HPDE6-E6E7 (cell line): ENCODE data around the gene CSMD2.
"Not testable (repeated sequence)": the region's sequence is repeated elsewhere in the genome, so short reads cannot be mapped to it uniquely, and the experiment has no call there.

Experiments used
- DNase-seq: peaks from one replicate; pipeline ENCODE4 v3.0.0; 2011; ENCODE audit warnings: missing footprints; ENCODE audit errors: extremely low spot score

The CSMD2 gene

DNA sequence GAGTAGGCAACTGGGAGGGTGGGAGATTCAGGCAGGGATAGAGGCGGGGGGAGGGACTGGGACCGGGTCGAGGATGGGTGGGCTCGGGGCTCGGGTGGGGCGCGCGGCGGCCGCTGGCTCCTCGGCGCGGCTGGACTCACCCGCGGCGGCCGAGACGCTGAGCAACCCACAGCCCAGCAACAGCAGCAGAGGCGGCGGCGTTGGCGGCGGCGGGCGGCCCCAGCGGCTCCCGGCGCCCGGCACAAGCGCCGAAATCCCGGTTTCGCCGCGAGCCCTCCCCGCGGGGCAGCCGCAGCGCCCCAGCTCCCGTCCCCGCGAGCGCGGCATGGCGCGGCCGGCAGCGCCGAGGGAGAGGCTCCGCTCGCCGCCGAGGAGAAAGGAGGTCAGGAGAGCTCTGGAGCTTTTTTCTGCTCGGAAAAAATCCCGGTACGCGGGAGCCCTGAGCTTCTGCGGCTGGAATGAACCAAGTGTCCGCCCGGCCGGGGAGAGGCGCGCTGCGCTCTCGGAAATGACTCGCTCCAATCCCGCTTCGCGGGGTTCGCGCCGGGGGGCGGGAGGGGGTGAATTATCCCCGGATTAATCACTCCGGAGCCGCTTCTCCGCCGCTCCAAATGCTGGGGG, at the start of gene CSMD2:
TSS of gene CSMD2 (minus strand) at position 460 of the 621 bp plus-strand sequence. CDS start at position 327, 133 bp downstream.
- no peak for DNase-seq

DNA sequence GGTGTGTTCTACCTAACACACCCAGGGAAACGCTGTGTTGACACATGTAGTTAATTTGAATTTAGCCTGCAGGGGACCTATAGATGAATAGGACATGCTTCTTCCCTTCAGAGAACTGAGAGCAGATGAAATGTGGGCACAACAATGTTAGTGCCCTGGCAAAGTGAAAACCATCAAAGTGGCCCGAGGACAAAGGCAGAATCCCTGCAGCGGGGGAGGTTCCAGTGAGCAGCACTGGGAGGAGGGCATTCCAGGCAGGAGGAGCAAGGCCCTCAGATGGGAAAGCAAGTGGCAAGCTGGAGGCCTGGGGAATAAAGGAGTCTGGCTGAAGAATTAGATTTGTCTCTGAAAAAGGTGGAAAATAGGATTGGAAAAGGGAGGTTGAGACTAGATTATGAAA, 48.9 kb upstream of the CSMD2 start:
- DNase-seq, result no peak

DNA sequence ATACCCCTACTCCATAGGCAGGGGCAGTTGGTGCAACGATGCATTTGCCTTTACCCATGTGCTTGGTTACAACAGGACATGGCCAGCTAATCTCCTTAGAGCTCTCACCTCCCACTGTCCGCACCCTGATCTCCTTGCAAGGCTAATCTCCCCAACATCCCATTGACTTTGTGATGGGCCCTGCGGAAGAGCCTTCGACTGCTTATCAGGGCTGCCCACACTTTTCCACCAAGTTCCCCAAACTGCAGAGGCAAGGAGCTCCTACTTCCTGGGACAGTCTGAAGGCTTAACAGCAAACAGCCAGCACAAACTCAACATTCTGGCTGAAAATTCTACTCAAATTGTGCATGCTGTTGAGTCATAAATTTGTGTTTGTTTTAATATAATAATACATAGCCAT, 47.6 kb upstream of the CSMD2 start:
- DNase-seq, result no peak

DNA sequence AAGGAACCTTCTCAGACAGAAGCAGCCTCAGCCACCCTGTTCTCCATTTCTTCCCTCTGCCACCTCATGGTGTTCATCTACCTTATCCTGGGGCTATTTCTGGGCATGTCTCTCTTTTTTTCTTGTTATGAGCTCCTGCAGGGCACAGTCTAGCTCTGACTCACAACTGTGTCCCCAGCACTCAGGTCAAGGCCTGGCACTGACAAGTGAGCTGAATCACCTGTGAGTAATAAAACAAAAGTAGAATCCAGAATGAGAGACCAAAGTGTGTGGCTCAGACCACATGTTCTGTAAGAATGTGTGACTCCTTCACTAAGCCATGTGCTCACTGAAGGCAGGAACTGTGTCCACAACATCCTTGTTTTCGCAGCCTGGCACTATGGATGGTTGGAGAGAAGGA, 34.9 kb upstream of the CSMD2 start:
- DNase-seq, result no peak

DNA sequence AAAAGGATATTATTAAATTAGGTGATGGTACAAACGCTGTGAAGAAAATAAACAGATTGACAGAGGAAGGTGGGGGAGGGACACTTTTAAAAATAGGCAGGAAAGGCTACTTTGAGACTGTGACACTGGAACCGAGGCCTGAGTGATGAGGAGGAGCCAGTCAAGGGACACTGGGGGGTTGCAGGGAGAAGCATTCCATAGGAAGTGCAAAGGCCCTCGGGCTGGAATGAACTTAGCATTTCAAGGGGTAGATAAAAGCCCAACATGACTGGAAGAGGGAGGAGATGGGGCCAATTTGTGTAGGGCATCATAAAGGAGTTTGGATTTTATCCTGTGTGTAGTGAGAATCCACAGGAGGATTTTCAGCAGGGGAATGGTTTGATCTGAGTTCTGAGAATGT, 27.6 kb upstream of the CSMD2 start:
- no peak for DNase-seq

DNA sequence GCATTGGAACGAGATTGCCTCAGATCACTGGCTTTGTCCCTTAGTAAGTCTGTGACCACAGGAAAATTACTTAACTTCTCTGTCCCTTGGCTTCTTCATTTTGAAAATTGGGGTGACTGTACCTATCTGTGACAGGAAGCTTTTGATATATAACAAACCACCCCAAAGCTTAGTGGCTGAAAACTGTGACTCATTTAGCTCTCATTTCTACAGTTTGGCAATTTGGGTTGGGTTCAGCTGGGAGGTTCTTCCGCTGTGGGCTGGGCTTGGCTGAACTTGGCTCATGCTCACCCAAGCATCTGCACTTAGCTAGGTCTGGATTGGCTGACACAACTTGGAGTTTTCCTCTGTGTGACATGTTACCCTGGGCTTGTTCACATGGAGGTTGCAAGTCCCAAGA, 25.7 kb upstream of the CSMD2 start:
- no peak for DNase-seq

DNA sequence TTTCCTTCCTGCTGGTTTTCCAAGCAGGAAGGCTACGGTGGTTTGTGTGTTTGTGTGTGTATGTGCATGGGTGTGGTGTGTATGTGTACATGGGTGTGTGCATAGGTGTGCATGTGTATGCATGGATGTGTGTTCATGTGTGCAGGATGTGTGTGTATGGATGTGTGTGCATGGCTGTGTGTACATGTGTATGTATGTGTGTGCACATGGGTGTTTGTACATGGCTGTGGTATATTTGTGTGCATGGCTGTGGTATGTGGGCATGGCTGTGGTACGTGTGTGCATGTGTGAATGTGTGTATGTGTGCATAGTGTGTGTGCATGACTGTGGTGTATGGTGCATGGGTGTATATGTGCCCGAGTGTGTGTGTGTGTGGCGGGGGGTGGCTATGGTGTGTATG, 24.0 kb upstream of the CSMD2 start:
- DNase-seq, result no peak

DNA sequence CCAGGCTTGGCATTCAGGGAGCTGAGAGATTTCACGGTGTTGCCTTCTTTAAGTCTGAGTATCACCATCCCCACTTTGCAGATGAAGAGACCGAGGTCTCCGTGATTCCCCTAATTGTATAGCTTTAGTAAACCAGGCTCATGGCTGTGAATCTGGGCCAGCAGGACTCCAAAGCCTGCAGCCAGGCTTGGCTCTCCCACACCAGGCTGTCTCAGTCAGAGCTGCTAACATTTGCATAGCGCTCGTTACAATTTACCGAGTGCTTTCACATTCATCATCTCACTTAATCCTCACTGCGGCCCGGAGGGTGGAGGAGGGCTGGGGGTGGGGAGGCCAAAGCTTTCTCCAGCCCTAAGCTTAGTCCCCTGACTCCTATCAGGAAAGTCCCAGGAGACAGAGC, 23.4 kb upstream of the CSMD2 start:
- DNase-seq, result no peak

DNA sequence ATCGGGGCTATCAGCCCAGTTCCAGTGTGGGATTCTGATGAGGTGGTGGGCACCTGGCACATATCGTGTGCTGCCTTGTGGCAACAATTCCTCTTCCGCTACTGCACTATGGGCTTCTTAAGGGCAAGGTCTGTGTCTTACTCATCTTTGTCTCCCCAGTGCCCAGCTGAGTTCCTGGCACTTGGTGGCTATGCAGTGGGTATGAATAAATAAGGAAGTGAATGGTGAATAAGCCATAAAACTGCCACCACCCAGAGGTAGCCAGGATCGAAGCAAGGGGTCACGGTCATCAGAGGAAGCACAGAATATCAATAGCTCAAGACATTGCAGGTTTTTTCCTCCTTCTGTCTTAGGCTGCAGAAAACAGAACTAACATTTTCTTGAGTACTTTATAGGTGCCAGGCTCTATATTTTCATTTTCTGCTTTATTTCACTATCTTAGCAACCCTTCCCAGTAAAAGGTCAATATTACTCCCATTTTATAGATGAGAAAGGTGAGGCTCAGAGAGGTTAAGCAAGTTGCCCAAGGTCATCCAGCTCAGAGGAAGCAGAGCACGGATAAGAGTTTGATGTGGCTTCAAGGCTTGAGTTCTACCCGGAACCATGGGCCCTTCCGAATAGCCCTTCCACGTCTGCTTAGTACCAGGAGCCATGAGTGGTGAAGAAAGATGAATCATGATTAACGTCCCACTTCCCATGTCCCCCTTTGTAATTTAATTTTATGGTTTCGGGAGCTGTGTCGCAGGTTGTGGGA, 21.9 kb upstream of the CSMD2 start:
- no peak for DNase-seq

DNA sequence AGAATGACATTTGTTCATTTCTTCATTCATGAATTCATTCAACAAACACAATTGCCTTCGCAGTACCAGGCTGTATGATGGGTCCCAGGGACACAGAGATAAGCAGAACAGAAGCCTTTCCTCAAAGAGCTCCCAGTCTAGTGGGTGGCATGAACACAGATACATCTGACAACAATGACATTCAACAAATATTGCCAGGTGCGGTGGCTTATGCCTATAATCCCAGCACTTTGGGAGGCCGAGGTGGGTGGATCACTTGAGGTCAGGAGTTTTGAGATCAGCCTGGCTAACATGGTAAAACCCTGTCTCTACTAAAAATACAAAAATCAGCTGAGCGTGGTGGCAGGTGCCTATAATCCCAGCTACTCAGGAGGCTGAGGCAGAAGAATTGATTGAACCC, 18.4 kb upstream of the CSMD2 start:
- not testable (repeated sequence) for DNase-seq

DNA sequence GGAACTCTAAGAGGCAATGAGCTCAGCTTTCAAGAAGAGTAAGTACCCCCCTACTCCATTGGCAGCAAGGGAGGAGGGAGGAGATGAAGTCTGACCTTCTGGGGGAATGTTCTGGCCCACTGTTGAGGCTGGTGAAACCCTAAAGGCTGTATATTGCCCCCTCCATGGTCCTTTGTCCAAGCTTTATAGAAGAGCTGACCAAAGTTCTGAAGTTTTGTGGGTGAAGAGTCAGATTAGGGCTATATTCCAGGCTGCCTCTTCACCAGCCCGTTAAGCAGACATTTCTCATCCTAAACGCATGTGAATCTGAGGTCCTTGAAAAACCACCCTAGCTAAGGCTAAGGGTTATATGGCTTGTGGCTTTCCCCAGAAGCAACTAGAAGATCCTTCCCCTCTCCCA, 13.0 kb upstream of the CSMD2 start:
- no peak for DNase-seq

DNA sequence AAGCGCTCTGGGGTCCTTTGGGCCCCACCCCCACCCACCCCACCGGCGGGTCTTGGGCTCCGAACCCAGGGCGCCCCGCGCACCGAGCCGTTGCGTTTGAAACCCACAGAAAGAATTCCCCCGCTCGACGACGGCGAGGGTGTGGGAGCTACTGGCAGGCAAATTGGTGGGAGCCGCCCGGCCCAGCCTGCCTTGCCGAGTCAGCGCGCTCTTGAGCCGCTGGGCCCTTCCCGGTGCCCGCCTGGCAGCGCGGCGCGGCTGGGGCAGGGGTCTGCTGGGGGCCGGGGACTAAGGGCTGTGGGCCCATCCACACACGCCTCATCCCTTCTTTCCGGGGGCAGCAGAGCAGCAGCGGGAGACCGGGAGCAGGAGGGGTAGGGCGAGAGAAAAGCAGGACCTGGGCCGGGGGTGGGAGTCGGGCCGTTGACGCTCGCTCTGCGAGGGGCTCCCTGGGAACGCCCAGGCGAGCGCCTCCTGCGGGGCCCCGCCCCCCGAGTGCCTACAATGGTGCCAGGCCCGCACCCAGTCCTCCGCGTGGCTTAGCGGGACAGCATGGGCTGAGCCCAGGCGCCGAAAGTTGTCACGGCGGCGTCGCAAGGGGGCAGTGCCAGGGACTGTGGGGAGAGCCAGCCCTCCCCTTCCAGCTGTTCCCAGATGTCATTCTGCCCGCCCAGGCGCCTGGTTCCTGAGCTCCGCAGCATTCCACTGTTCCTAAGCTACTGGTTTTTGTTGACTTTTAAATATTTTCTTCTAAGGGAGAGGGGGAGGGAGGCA, 12.0 kb upstream of the CSMD2 start, which contains the start of gene C1orf94:
TSS of gene C1orf94 (plus strand) at position 78 of the 774 bp plus-strand sequence. CDS start 883 bp downstream, outside the sequence.
- DNase-seq, result no peak

DNA sequence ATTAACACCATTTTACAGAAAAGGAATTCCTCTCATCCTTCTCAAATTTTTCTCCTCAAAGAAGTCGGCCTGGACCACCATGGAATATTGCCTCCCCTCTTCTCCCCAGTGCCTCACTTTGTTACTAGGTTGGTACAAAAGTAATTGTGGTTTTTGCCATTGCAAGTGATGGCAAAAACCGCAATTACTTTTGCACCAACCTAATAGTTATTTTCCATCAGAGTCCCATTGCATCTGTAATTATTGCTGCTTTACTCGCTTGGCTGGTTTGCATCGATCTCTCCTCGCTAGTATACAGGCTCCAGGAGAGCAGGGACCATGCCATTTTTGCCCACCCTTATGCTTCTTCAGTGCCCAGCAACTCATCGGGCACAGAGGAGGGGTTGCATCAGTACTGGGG, 10.7 kb upstream of the CSMD2 start:
- no peak for DNase-seq

DNA sequence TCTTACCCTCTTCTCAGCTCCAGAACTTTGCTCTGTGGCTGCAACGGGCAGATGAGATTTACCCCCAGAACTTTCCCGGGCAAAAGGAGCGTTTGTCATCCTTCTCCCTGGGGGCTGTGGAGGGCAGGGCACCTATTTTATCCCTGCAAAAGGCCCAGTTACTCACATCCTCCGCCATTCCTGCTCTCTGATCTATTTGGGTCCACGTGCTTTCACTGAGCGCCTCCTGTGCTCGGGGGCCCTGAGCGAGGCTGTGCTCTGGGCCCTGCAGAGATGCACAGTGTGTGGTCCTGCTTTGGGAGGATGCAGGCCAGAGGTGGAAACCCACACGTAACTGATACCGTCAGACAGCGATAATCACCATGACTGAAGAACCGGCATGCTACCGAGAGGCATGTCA, 2.4 kb upstream of the CSMD2 start:
- no peak for DNase-seq

DNA sequence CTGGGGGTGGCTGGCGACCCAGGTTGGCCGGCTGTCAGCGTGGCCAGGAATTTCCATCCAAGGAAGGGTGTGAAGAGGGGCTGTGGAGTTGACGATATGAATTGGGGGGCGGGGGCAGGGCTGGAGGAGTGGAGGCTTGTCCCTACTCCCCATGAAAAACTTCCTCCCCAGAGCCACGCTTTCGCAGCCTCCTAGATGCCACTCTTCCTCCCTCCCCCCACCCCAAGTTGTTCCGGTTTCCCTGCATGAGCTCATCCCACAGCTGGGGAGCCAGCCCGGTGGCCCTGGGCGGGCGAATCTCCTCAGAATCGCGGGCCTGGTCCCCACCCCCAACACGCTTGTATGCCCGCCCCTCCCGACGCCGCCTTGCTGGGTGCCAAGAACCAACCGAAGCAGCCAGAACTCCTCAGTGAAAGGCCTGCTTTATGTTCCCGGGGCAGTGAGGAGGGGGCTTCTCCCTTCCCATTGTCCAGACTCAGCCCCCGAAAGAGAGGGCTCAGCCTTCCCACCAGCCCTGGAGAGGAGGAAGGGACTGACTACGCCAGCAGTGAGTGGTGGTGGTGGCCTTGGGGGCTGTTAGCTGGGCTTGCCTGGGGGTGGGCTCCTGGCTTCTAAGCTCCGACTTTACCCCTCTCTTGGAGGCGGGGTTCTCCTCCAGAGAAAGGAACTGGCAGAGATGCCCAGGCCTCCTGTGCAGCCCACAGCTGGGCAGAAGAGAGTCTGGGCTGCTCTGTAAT, 1.8 kb upstream of the CSMD2 start:
- DNase-seq, result no peak

DNA sequence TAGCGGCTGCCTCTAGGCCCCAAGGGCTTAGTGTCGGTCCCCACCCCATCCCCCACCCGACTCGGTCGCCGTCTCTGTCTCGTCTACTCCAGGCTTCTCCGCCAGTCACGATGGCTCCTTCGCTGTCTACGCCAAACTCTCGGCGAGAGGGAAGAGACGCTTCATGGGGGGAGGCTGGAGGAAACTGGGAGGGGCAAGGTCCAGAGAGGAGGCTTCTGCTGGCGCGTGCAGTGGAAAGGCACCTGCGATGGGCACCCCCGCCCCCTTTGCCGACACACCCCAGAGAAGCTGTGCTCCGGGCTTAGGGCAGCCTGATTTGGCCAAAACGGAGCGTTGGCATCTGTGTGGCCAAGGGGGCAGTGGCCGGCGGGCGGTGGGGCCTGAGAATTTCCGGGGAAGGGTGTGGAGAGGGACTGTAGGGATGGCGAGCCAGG, 1.2 kb upstream of the CSMD2 start:
- DNase-seq, result no peak

DNA sequence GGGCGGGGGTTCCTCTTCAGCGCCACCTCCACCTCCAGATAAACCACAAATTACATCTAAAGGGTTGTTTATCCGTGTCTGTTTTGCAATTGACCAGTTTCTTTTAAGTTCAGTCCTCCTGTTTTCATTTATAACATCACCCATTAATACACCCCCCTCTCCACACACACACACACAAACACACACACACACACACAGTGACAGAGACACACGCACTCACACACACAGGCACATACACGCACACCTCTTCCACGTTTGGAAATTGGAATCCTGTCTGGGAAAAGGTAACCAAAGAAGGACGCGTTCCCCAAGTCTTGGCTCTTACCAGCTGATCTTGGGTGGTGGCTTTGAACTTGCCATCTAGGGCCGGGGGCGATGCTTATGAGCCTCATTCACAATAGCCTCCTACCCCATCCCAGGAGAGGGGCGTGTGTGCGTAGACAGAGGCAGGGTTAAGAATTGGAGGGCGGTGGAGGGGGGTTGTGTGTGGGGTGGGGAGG, 442 bp upstream of the CSMD2 start:
- no peak for DNase-seq

DNA sequence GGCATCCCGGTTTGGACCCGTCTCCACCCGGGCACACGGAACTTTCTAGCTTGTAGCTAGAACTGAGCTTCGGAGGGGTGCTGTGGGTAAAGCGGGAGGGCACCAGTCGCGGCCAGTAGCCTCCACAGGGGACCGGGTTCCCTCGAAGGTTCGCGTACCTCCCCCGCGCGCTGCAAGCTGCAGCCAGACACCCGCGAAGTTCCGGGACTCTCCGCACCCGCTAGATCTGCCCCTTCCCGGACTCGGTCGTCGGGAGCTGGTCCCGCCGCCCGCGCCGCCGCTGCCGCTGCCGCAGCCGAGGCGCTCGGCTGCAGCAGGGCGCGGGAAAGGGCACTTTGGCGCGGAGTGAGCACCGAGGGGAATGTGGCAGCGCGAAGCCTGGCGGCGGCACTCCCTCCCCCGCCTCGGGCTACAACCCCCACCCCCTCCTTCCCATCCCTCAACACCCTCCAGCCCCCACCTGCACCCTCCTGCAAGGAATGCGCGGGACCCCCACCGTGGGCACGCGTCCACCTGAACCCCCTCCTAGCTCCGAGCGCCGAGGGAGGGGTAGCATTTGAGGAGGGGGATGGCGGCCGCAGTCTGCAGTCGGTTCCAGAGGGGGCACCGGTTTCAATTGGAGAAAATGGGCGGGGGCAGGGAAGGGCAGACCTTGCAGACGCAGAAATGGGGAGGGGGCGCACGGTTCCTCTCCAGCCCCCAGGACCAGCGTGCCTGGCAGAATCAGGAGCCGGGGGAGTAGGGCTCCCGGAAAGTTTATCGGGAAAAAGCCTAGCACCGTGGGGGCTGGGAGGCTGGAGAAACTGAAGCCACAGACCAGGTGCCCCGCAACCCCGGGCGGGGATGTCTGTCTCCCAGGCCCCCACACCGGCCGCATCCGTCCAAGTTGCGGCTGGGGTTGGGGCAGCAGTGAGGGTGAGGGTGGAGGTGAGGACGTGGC, 968 bp downstream of the CSMD2 start:
- DNase-seq, result no peak

DNA sequence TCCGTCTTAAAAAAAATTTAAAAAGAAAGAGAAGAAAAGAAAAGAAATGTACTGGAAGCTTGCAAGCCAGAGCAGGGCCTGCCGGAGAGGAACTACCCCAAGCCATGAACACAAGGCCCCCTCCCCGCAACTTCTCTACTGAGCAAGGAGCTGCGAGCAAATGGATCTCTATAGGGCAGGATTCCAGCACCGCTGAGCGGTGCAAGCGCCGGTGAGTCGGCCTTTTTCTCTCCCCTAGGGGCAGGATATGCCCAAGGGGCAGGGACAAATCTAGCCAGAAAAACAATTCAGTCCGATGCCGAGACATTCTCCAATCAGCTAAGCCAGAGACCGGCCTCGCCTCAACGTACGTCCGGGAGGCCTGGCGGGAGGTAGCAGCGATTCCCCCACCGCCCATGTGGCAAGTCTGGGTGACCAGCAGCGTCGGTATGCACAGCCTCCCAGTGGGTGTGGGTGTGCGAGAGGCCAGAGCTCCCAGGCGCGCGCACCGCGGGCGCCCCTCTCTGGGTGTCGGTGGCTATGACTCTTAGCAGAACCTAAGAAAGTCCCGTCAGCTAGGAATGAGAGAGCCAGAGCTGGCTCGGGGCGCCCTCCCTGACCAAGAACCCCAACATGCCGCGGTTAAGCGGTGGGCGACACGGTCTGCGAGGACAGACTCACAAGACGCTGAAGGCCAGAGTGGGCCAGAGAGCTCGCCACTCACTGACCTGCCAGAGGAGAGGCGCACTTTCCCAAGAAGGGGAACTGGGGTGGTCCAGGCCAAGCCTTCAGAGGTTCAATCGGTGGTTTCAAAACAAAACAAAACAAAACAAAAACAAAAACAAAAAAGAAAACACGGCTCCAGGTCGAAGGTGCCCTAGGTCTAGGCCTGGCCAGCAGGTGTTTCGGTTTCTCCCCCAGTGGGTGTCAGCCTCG, 1.9 kb downstream of the CSMD2 start:
- DNase-seq, result no peak

DNA sequence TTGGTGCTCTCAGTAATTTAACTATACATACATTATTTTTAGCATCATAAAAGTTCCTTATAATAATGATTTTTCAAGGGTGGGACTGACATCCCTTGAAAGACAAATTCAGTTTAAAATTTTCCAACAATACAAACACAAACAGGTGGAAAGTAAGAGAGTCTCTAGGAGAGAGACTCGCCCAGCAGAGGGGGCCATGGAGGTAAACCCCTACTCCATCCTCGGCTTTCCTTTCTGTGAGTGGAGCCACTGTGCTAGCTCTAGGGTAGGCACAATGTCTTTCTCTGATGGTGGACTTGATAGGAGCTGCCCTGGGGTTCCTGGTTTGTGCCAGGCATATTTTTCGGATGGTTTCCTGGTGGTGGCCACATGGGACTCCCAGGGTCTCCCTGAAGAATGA, 8.3 kb downstream of the CSMD2 start:
- no peak for DNase-seq
